GM12878 (cell line): ENCODE results near the gene TMEM120B. TPM values are rescaled to one million over a fixed set of nuclear protein-coding genes. Genes with fewer than 3 reads are reported as not detected.

Experiments
- ATF7 ChIP-seq: fragments of 450-650 bp; IDR thresholded peaks from 2 replicates; pipeline ENCODE4 v1.6.1; 2016; ENCODE audit warnings: low read depth, mild to moderate bottlenecking
- BCL3 ChIP-seq: IDR thresholded peaks from 2 replicates; pipeline ENCODE4 v1.6.1; 2011; ENCODE audit warnings: borderline replicate concordance, low read depth, mild to moderate bottlenecking, moderate library complexity, low read length; ENCODE audit not compliant: insufficient read depth, poor library complexity, severe bottlenecking
- CHD1 ChIP-seq: IDR thresholded peaks from 2 replicates; pipeline ENCODE4 v1.6.1; 2012; ENCODE audit warnings: low read depth, low read length, improper control_type of control experiment
- EGR1 ChIP-seq, 2 experiments: IDR thresholded peaks; 1 replicate in 1 of 2; 2 replicates in 1 of 2; pipeline ENCODE4 v1.6.1; 2011 to 2012; ENCODE audit warnings: low read depth in 2 of 2, low read length in 2 of 2, borderline replicate concordance in 1 of 2, mild to moderate bottlenecking in 1 of 2, moderate library complexity in 1 of 2
- FOXK2 ChIP-seq: fragments of 450-650 bp; IDR thresholded peaks from 2 replicates; pipeline ENCODE4 v1.6.1; 2017; ENCODE audit warnings: mild to moderate bottlenecking, moderate library complexity
- GABPA ChIP-seq: IDR thresholded peaks from 2 replicates; pipeline ENCODE4 v1.6.1; 2014; ENCODE audit warnings: antibody characterized with exemption, low read depth, mild to moderate bottlenecking, inconsistent platforms
- HCFC1 ChIP-seq: fragments of 150-350 bp; IDR thresholded peaks from 2 replicates; pipeline ENCODE4 v1.6.1; 2014; ENCODE audit warnings: low read length
- MAX ChIP-seq: IDR thresholded peaks from 2 replicates; pipeline ENCODE4 v1.6.1; 2012; ENCODE audit warnings: low read depth, low read length, improper control_type of control experiment
- NBN ChIP-seq: fragments of 450-650 bp; IDR thresholded peaks from 2 replicates; pipeline ENCODE4 v1.6.1; 2016
- NR2F1 ChIP-seq: fragments of 450-650 bp; conservative IDR thresholded peaks from 2 replicates; pipeline ENCODE4 v1.6.1; 2017; ENCODE audit warnings: mild to moderate bottlenecking
- PAX5 ChIP-seq: IDR thresholded peaks from 2 replicates; pipeline ENCODE4 v1.6.1; 2011; ENCODE audit warnings: low read depth, low read length, borderline replicate concordance
- PML ChIP-seq: IDR thresholded peaks from 2 replicates; pipeline ENCODE4 v1.6.1; 2012; ENCODE audit warnings: low read length, inconsistent platforms
- POU2F2 ChIP-seq: IDR thresholded peaks from 3 replicates; pipeline ENCODE4 v1.6.1; 2011; ENCODE audit warnings: low read depth, mild to moderate bottlenecking, low read length, borderline replicate concordance
- SMAD1 ChIP-seq: fragments of 450-650 bp; IDR thresholded peaks from 2 replicates; pipeline ENCODE4 v1.6.1; 2018; ENCODE audit warnings: mild to moderate bottlenecking, low read depth; ENCODE audit not compliant: partially characterized antibody
- SP1 ChIP-seq: IDR thresholded peaks from one replicate; pipeline ENCODE4 v1.6.1; 2011; ENCODE audit warnings: low read depth, low read length
- STAT3 ChIP-seq: IDR thresholded peaks from 2 replicates; pipeline ENCODE4 v1.6.1; 2011; ENCODE audit warnings: low read depth, low read length, improper control_type of control experiment
- TCF3 ChIP-seq: IDR thresholded peaks from 2 replicates; pipeline ENCODE4 v1.6.1; 2012; ENCODE audit warnings: low read depth, mild to moderate bottlenecking, low read length, borderline replicate concordance; ENCODE audit not compliant: insufficient read depth
- TCF7 ChIP-seq: IDR thresholded peaks from 2 replicates; pipeline ENCODE4 v1.6.1; 2014; ENCODE audit warnings: antibody characterized with exemption, borderline replicate concordance
- WRNIP1 ChIP-seq: IDR thresholded peaks from 2 replicates; pipeline ENCODE4 v1.6.1; 2011; ENCODE audit warnings: low read depth, low read length, improper control_type of control experiment, borderline replicate concordance
- ZBTB40 ChIP-seq: fragments of 450-650 bp; IDR thresholded peaks from 2 replicates; pipeline ENCODE4 v1.6.1; 2016; ENCODE audit warnings: mild to moderate bottlenecking, moderate library complexity, borderline replicate concordance
- ZNF687 ChIP-seq: fragments of 450-650 bp; IDR thresholded peaks from 2 replicates; pipeline ENCODE4 v1.6.1; 2017; ENCODE audit warnings: mild to moderate bottlenecking, moderate library complexity
- polyA plus RNA-seq, 11 experiments: library from polyadenylated mRNA; depleted of rRNA in 4 of 11; unstranded in 6 of 11; stranded (reverse) in 5 of 11; fragments of >200 nt; fragmentation: Nextera tagmentation in 4 of 11; fragmentation: Illumina TruSeq in 1 of 11; extraction: Ambion mirVana in 4 of 11; extraction: Trizol in 1 of 11; gene quantifications; 1 replicate in 1 of 11; 2 replicates in 10 of 11; pipeline versions ENCODE4 v1.2.1 to v1.2.3, GENCODE V29; 2011 to 2016; ENCODE audit warnings: inconsistent platforms in 2 of 11, missing spikeins in 2 of 11, low read depth in 1 of 11
- total RNA-seq, 4 experiments: library from RNA; depleted of rRNA in 3 of 4; stranded (reverse); fragments of >200 nt in 3 of 4; fragmentation: Illumina TruSeq in 1 of 4; extraction: Trizol in 1 of 4; gene quantifications; 2 replicates each; pipeline versions ENCODE4 v1.2.1 to v1.2.3, GENCODE V29; 2013 to 2021

The TMEM120B gene
- total and polyA plus RNA-seq, 10 of the 15 experiments (the other 5 are each of a cell fraction or from before 2014, with no cell fraction given) = 4.0 to 26.2 (median 9.2) TPM

- TF ChIP-seq ZNF687 (peak; percentile 90), SMAD1 (no peak), PML (no peak), TCF3 (no peak), MAX (no peak), ATF7 (peak; percentile 77), POU2F2 (no peak), WRNIP1 (no peak), PAX5 (peak; percentile 62; the same call in 1 of the 2 replicates), NBN (peak; percentile 86), EGR1 (IDR thresholded peaks at IDR 0.05; ENCODE audit: borderline replicate concordance in 1 of 2, low read depth in 2 of 2, low read length in 2 of 2) (peak in 1 of 2 experiments; percentile 63; a peak in 2 of 3 replicates), GABPA (no peak), BCL3 (no peak), SP1 (peak; percentile 56), NR2F1 (peak; percentile 60), FOXK2 (no peak), TCF7 (no peak), ZBTB40 (no peak), STAT3 (no peak), CHD1 (0 out of 2 replicates have a peak, but pooled peaks have one; percentile 35), HCFC1 (no peak)
Measured at GRCh38 chr12:121789800-121790728, 77.5 kb downstream of the TMEM120B start (continued).
